HG02938 (cell line): ENCODE measurements around the gene NUDT13.

Experiments
- ATAC-seq: cut with Tn5 transposase; IDR thresholded peaks from one replicate; pipeline ENCODE4 v1.9.1; 2021; ENCODE audit warnings: mild to moderate bottlenecking, moderate library complexity; ENCODE audit not compliant: unreplicated experiment

The NUDT13 gene

DNA sequence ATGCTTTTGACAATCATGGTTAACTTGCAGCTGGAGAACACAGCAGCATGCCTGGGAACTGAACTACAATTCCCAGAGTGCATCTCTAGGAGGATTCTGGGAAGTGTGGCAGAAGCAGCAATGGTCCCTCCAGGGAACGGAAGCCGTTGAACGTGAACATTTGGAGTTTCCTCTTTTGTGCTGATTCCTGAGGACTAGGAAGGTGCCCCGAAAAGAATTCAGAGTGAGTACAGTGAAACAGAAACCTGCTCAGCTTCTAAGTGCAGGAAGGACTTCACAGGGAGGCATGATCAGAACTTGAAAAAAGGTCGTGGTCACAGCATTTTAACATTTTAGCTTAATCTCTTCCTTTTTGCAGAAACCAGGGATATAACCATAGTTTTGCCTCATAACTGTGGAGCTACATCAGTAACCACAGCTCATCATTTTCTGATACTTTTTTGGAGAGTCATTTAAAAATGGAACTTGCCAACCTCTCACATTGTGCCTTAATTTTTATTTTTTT is at the start of gene NUDT13:
Gene NUDT13 (plus strand): TSS at position 111 of the 505 bp plus-strand sequence. CDS start 3,911 bp downstream, outside the sequence.
- ATAC-seq = peak; percentile 62

GRCh38 chr10:73060738-73061635 is 49.3 kb upstream of the NUDT13 start:
- no peak for ATAC-seq

DNA sequence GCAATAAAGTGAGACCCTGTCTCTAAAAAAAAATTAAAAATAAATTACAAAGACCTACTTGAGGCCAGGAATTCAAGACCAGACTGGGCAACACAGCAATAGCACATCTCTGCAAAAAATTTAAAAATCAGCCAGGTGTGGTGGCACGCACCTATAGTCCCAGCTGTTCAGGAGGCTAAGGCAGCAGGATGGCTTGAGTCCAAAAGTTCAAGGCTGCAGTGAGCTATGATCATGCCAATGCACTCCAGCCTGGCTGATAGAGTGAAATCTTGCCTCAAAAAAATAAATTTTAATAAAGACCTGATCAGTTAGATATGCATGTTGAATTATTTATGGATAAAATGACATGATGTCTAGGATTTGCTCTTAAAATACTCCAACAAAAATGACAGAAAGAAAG is 48.5 kb upstream of the NUDT13 start:
- ATAC-seq = no peak

DNA sequence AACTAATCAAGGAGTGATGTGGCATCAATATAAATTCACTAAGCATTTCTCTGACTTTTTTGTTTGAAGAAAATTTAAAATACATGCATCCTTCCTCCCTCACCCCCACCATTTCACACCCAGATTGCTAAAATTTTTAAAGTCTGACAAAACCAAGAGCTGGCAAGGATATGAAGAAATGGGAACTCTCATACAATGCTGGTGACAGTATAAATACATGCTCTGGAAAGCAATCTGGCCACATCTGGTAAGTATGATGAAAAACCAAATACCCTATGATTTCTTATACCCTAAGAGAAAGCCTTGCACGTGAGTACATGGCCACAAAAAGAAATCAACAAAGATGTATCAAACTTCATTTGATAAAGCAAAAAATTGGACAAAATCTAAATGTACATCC is 44.8 kb upstream of the NUDT13 start:
- no peak for ATAC-seq

DNA sequence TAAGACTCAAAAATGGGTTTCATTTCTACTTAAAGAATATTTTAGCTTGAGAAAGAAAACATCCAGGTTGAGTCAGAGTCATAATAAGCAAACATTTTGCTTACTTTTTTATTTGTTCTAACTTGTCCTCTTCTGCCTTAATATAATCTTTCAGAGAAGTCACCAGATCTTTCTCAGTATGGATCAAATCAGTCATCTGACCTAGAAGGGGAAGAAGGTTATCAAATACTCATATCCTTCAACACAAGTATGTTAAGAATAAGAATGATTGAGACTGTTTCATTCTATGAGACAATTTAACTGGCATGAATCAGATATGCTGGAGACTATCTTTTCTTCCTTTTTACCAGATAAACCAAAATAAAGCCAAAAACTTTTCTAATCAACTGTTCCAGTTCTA is 36.6 kb upstream of the NUDT13 start:
- ATAC-seq = no peak

DNA sequence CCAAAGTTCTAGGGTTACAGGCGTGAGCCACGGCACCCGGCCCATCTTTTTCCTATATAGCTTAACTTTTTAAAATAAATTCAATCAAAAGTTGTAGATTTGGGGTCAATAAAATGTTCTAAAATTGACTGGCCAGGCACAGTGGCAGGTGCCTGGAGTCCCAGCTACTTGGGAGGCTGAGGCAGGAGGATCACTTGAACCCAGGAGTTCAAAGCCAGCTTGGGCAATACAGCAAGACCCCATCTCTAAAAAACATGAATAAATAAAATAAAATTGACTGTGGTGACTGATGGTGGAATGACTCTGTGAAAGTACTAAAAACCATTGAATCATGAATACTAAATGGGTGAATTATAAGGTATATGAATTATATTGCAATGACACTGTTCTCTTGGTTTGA is 34.4 kb upstream of the NUDT13 start:
- no peak for ATAC-seq

- no peak for ATAC-seq
Observed at GRCh38 chr10:73076360-73077183, 33.7 kb upstream of the NUDT13 start.

DNA sequence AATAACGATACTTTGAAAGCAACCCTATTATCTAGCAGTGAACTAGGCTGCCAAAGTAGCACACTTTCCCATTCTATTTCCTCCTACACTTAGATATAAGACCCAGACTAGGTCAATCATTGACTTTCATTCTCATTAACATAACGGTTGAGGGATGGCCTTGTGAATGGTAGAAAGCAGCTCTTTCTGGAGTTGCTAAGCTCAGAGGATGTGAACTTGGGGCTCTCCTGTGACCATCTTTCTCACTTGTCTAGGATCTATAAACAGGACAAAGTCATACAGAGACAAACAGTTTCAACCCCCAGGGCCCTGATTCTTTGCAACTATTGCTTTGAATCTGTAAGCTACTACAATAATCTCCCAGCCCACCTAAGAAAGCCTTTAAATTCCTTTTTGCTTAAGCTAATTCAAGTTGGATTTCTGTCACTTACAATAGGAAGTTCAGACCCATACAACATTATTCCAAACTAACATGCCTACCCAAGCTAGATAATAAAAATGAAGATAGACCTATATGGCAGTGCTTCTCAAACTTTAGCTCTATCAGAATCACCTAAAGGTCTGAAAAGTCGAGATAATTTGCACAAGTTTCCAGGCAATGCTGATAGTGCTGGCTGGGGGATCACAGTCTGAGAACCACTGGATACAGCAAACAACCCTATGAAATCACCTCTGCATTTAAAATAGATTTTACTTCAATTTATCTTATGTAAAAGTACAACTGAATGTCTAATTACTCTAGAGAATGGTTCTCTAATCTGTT is 30.3 kb upstream of the NUDT13 start:
- ATAC-seq = peak; percentile 69

DNA sequence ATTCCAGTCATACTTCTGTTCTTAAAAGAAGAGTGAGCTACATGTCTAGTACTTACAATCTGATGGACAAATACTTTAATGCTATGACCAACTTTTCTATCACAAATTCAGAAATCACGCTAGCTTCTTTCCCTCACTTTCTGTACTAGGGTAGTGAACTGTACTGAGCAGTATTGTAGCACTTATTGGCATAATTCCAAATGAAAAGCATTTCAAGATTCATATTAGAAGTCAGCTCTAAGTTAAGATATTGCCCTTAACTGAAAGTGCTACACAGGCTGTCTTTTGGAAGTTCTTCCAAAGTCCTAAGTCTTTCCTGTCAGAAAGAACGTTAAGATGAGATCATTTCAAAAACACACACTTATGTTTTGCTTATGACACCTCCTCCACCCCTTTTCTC is 27.0 kb upstream of the NUDT13 start:
- ATAC-seq = no peak

DNA sequence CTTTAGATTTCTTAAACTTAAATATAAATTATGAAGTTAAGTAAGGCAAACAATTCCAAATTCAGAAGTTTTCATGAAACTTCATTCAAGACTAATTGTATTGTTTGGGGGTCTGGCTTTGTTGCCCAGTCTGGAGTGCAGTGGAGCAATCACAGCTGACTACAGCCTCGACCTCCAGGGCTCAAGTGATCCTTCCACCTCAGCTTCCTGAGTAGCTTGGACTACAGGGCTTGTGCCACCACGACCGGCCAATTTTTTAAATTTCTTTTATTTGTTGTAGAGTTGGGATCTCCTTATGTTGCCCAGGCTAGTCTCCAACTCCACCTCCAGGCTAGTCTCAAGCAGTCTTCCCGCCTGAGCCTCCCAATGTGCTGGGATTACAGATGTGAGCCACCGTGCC is 26.0 kb upstream of the NUDT13 start:
- ATAC-seq = no peak

DNA sequence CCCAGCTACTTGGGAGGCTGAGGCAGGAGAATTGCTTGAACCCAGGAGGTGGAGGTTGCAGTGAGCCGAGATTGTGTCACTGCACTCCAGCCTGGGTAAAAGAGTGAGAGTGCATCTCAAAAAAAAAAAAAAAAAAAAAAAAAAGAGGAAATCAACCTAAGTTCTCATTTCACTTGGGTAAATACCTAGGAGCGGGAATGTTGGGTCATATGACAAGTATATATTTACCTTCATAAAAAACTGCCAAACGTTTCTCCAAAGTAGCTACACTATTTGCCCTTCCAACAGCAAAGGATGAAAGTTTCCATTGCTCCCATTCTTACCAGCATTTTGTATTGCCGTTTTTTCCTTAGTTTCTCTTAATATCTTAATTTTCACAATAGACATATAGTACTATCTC is 23.4 kb upstream of the NUDT13 start:
- ATAC-seq = no peak

- ATAC-seq = no peak
Observed at GRCh38 chr10:73088304-73088703, 22.0 kb upstream of the NUDT13 start.

- ATAC-seq = no peak
Observed at GRCh38 chr10:73092830-73093229, 17.4 kb upstream of the NUDT13 start.

DNA sequence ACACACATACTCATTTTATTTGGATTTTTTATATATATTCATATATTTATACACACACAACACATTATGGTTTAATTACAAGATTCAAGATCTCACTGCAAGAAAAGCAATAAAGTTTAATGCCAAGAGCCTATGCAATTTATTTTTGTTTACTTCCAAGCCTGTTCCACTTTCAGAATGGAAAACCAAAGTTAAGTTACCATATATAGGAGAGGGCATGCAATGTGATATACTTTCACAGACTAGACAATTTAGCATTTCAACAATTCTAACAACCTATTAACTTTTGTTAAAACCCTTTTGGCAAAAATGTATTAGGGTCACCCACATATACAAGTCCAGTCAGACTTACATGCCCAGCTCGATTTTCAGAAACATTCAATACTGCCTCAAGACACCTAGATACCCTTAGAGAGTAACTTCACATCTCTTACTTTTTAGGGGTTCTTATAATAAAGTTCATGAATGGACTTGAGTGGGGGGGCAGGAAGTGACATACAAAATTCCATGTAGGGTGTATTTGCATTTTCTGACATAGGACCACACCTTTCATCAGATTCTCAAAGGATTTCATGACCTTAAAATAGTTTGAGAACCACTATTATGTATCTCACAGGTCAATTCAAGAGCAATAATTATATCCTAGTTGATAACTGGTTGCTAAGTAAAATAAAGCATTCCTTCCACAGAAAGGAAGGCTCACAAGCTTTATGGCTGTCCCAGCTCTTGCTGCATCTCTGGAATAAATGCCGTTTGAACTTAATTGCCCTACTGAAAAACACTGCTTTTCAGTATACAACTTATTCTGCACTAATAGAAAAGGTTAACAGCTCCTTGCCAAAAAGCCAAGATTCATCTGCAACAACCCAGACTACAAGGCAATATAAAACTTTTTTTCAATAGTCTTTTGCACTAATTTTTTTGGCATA is 16.1 kb upstream of the NUDT13 start:
- ATAC-seq = no peak

GRCh38 chr10:73094986-73095480 is 15.2 kb upstream of the NUDT13 start:
- ATAC-seq = no peak

- ATAC-seq = no peak
Observed at GRCh38 chr10:73095481-73096021, 14.7 kb upstream of the NUDT13 start.

GRCh38 chr10:73096041-73096448 is 14.2 kb upstream of the NUDT13 start:
- peak; percentile 28 for ATAC-seq

GRCh38 chr10:73096449-73097304 is 13.6 kb upstream of the NUDT13 start, which contains the start of gene P4HA1:
TSS of gene P4HA1 (minus strand) at chr10:73096866. CDS start at chr10:73074883, 21,983 bp downstream.
- ATAC-seq = peak; percentile 83
